ENCODE measurements around the gene CARMIL3.
"Not testable (repeated sequence)": the region's sequence is repeated elsewhere in the genome, so short reads cannot be mapped to it uniquely, and the experiment has no call there.

The CARMIL3 gene

DNA sequence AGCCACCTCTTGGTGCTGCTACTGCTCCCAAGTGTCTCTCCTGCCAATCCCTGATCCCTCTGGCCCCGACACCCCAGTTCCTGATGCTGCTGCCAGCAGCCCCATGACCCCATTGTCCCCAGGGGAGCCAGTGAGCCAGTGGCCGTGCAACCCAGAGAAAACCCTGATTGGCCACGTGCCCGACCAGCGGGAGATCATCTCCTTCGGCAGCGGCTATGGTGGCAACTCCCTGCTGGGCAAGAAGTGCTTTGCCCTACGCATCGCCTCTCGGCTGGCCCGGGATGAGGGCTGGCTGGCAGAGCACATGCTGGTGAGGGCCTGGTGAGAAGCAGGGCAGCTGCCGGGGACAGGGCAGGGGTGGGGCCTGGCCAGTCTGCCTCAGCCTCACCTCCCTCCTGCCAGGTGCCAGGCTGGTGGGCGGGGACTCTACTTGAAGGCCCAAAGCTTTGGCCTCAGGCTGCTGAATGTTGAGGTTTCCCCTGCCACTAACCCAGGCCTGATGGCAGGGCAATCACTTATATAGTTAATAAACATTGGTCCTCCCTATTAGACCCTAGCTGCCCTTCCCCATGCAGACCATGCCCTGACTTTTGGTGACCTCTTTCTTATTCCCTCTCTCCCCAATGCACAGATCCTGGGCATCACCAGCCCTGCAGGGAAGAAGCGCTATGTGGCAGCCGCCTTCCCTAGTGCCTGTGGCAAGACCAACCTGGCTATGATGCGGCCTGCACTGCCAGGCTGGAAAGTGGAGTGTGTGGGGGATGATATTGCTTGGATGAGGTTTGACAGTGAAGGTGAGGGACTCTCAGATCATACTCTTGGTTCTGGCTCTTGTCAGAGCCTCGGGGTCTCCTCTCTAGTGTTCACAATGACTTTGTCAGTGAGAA, 47.4 kb downstream of the CARMIL3 start:
- DNase-seq: no peak

DNA sequence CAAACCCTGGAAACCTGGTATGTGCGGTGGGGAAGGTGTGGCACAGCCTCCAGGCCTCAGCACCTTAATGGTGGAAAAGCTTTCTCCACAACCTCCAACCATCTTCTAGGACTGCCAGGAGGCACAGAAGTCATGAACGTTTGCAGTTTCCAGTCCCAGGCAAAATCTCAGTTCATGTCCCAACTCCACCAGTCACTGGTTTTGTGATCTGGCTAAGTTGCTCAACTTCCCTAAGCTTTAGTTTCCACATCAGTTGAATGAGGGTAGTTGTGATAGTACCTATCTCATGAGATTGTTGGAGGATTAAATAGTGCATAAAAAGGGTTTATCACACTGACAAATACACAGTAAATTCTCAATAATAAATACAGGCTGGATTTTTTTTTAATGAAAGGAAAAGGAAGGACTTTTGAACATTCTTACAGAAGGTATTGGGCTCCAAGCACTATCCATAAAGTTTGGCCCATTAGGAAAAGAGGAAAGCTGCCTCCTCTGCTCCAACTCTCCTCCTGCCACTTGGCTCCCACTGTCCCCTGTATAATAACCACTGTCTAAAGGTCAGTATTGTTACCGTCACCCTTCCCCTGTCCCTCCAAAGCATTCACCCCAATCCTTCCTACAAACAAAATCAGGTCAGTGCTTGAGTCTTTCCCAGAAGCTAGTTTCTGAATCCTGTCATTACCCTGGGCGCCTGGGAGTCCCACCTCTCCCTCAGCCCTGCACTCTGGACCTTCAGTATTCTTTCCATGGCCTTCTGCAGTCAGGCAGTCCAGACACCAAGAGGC, 48.6 kb downstream of the CARMIL3 start:
- no peak for DNase-seq

DNA sequence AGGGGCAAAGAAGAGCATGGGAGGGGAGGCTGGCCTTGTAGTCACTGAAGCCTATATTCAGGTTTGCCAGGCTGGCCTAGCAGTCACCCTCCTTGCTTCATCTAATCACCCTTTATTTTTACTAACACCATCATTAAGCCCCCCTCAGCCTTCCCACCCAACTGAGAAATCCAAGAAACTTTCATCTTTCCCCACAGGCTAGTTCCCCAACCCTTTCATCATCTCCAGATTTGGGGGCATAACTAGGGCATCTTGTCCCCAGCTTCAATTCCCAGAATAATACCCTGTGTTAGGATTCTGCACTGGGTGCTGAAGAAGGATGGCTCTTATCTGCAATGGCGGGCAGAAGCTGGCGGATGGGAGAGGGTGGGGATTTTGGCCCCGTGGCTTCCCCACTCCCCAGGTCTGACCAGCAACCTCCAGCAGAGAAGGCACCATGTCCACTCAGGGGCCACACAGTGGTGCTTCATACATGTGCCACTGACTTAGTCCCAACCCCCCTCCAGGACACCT, 49.2 kb downstream of the CARMIL3 start:
- no peak for DNase-seq

DNA sequence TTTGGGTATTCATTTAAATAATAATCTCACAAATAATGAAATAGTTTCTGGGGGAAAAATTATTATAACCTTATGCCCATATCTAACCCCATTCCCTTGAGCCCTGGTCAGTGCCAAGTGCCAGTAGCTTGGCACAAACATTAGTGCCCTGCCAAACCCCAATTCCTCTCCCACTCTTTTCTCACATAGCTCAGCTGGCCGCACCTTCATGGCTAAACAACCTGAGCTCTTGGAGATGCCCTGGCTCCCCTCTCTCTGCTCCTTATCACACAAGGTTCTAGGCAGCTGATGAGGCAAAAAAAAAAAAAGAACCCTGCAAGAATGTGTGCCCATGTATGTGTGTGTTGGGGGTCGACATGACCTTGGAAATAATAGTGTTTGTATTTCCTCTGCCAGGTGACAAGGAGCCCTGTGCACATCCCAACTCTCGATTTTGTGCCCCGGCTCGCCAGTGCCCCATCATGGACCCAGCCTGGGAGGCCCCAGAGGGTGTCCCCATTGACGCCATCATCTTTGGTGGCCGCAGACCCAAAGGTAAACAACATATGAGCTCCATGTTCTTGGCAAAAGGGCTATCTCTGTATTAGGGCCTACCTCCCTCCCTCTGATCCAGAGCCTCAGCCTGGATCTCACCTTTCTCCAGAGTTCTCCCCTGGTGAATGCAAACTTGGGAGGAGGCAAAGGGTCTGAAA, 50.7 kb downstream of the CARMIL3 start:
- DNase-seq: no peak

DNA sequence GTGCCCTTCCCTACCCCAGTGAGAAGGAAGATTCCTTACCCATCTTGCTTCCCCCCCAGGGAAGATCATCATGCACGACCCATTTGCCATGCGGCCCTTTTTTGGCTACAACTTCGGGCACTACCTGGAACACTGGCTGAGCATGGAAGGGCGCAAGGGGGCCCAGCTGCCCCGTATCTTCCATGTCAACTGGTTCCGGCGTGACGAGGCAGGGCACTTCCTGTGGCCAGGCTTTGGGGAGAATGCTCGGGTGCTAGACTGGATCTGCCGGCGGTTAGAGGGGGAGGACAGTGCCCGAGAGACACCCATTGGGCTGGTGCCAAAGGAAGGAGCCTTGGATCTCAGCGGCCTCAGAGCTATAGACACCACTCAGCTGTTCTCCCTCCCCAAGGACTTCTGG, 51.6 kb downstream of the CARMIL3 start:
- no peak for DNase-seq

DNA sequence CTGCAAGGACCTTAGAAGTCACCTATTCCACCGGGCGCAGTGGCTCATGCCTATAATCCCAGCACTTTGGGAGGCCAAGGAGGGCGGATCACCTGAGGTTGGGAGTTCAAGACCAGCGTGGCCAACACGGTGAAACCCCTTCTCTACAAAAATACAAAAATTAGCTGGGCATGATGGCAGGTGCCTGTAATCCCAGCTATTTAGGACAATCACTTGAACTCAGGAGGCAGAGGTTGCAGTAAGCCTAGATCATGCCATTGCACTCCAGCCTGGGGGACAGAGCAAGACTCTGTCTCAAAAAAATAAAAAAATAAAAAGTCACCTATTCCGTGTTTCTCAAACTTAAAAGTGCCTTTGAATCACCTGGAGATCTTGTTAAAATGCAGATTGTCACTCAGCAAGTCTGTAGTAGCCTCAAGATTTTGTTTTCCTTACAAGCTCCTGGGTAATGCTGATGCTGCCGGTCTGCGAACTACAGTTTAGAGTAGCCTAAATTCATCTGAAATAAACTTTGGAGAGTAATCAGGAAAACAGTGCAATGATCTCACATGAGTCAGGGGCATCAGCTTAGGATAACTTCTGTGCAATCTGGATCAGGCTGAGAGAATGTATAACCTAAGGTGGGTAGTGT, 53.9 kb downstream of the CARMIL3 start:
- DNase-seq: not testable (repeated sequence)

DNA sequence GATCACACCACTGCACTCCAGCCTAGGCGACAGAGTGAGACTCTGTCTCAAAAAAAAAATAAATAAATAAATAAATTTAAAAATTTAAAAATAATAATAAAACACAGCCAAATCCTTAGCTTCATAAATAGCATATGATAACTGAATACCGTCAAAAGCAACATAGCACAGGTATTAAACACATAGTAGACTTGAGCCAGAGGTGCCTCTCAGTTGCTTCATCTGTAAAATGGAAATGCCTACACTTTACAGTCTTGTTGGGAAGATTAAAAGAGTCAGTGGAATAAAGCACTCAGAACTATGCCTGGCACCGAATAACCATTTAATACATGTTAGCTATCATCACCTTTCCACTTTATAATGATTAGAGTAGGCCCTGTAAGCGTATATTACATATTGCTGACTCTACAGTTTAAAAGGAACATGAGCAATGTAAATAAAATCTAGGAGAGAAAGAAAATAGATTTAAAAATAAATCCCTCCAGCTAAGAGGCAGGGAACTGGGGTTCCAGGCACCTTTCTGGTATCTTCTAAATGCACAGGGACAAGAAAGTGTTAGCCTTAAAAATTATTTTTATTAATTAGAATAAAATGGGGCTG, 55.0 kb downstream of the CARMIL3 start:
- no peak for DNase-seq

DNA sequence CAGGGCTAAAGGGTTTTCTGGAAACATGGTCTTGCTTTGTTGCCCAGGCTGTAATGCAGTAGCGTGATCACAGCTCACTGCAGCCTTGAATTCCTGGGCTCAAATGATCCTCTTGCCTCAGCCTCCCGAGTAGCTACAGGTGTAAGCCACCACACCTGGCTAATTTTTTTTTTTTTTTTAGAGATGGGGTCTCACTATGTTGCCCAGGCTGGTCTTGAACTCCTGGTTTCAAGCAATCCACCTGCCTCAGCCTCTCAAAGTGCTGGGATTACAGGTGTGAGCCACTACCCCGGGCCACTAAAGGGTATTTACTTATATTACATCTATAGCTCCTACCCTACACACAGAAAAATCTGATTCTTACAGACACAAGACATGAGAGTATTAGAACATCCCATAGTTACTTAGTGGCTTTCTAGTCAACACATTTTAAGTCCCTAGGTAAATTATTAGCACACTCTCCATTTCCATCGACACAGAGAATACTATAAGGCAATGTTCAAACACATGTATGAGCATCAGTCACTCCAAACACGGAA, 56.6 kb downstream of the CARMIL3 start:
- DNase-seq: no peak

DNA sequence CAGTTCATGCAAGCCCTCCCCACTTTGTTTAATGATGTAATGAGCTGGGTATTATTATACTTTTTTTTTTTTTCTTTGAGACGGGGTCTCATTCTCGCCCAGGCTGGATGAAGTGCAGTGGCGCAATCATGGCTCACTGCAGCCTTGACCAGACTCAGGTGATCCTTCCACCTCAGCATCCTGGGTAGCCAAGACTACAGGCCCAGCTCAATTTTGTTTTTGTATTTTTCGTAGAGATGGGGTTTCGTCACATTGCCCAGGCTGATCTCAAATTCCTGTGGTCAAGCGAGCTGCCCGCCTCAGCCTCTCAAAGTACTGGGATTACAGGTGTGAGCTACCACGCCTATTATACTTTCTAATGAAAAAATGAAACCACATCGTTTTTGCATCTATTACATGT, 58.3 kb downstream of the CARMIL3 start:
- DNase-seq: no peak

DNA sequence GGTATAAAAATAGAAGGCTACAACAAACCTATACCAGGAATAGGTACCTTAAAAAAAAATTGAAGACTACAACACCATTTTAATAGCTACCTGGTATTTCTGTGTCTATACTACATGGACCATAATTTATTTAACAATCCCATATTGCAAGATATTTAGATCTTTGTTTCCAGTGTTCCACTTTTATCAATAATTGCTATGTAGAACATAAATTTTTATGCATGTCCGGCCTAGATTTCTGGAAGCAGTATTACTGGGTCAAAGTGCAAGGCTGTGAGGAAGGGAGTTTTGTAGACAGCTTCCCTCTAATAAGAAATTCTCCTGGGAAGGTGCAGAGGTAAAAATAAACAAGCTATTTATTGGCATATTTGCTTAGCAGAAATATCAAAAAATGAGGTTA, 58.7 kb downstream of the CARMIL3 start:
- no peak for DNase-seq

DNA sequence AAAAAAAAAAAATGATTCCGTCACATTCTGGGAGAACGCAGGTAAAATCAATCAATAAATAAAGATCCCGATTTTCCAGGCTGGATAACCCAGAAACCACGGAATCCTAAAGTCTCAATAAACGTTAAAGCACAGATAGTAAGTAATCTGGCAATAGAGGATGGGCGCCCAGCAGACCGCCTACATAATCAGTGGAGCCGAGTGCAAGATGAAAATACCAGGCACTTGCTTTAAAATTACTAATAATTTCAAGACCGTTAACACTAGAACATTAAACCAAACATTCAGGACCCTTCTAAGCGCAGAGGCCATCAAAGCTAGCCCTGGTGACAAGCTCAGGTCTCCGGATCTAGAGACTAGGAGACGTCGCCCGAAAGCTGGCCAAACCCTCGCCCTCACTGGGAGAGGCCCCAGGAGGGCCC, 61.6 kb downstream of the CARMIL3 start:
- DNase-seq: no peak

DNA sequence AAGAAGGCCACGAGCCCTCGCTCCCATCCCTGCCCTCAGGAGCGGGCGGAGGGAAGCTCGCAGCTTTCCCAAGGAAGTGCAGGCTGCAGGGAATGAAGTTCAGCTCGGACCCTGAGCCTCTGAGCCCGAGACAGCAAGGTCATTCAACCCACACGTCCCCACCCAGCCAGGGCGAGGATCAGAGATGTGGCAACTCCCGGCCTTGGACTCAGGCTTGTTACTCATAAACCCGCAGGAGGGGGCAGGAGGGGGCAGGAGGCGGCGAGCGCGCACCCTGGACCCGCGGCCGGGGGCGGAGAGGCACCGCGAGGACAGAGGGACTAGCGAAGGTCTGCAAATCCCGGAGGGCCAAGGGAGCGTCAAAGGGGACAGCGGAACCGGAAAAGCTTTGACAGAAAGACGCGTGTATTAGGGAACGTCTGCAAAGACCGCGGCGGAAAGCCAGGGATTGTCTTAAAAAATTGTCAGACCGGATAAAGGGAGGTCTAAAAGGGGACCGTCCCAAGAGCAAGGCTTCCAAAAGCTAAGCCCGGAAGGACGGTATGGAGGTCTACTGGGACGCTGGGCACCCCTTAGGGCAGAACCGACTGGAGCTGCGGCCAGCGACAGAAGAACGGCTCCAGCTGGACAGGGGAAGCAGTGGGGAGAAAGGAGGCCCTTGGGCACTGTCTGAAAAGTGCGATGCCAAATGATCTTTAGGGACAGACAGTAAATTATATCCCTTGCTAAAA, 62.2 kb downstream of the CARMIL3 start:
- DNase-seq: no peak

DNA sequence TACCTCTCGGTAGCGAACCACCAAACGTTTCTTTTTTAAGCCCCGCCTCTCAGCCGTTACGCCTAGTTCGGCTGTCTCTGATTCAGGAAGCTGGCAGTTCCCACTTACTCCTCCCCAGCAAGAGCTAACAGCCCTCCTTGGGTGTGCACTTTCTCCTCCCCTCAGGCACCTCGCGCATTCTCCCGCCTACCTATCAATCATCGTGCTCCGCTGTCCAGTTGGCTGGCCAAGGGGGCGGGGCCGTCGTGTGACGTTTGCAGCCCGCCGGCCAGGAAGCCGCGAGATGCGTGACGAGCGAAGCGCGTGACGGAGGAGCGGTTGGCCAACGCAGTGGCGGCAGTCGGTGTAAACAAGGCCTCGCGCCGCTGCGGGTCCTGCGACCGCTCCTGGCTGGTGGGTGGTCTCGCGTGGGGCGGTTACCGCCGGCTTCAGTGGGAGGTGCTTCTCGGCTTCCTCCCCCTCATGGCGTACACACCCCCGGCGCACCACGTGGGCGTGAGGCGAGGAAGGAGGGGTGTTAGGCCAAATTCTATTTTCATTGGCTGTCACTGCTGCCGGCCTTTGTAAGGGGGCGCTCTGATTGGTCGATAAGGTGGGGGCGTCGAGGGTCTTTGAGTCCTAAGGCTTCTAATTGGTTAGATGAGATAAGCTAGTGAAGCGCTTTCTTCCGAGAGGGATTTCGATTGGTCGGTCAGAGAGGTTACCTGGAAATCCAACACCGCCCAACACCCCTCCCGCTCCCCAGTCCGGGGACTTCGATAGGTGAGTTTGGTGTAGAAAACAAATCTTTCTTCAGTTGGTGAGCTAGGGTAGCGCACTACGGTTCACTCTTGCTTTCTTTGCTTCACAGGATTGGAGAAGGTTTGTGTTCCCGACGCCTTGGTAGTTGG, 63.0 kb downstream of the CARMIL3 start, which contains the start of the genes DCAF11 and NRL:
Gene DCAF11 (plus strand): TSS at position 246 of the 890 bp plus-strand sequence. CDS start 818 bp downstream, outside the sequence.
Gene NRL (minus strand): TSS at position 418 of the 890 bp plus-strand sequence. CDS start 32,101 bp downstream, outside the sequence.
- DNase-seq: peak; percentile 97

DNA sequence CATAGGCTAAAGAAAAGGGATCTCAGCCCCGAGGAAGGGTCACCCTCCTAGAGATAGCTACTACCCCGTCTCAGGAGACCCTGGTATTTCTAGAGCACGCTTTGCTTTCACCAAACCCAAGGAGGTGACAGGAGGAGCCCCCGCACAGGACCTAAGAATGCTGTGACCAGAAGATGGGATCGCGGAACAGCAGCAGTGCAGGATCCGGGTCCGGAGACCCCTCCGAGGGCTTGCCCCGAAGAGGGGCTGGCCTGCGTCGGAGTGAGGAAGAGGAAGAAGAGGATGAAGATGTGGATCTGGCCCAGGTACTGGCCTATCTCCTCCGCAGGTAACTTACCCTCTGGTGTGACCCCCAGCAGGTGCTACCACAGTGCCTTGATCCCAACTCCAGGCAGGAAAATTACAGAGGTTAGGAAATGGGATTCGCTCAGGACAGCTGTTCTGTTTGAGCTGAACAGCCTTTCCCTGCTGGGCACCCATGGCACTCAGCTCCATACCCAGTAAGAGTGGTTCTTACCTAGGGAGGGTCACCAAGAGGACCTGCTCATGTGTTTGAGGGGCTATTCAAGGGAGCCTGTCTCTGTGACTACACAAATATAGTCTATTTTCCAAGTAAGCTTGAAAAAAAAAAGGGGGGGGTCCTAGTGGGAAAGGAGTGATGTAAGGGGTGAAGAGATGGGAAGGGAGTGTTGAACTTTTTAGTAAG, 63.8 kb downstream of the CARMIL3 start:
- no peak for DNase-seq

DNA sequence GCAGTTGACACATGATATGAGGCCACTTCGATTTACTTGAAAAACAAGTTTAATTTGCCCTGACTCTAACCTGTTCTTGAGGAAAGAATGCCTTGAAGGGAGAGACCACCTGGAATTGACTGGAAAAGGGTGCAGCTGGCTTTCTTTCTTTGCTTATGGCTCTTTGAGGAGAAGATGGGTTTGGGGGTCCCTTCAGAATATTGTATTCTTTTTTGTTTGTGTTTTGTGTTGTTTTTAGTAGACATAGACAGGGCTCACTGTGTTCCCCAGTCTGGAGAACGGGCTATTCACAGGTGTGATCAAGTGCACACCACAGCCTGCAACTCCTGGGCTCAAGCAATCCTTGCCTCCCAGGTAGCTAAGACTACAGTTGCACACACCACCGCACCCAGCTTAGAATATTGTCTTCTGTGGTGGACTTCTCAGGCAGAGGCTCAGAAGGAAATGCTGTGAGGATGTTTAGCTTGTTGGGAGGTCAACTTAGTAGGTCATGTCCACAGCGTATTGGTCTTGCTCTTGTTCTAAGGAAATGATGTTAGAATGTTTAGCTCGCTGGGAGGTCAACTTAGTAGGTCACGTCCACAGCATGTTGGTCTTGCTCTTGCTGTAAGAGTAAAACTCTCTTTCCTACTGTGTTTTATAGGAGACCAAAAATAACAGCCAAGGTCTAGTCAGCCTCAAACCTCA, 64.5 kb downstream of the CARMIL3 start:
- DNase-seq: no peak

DNA sequence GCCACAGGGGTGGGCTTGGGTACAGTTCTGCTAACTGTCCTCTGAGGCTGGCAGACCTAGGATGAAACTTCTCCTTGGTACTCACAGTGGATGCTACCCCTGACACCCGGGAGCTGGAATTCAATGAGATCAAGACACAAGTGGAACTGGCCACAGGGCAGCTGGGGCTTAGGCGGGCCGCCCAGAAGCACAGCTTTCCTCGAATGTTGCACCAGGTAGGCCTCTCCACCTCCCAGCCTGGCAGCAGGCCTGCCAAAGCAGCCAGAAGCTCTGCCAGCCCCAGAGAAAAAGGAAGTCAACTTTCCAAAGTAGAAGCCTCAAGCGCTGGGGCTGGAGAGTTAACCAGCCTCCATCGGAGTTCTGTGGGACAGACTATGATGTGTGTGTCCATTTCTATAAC, 65.4 kb downstream of the CARMIL3 start:
- no peak for DNase-seq

All from KG1 (cell line).